Upper lobe of left lung (tissue), 6 donors: ENCODE data around the gene CCT2. TPM values are rescaled to one million over a fixed set of nuclear protein-coding genes. Genes with fewer than 3 reads are reported as not detected.
"Not testable (repeated sequence)": the region's sequence is repeated elsewhere in the genome, so short reads cannot be mapped to it uniquely, and the experiment has no call there.

ENCODE experiments used
- ATAC-seq, 2 donors: fragments of 200-7000 bp; cut with Tn5 transposase; one replicate each; pipeline ENCODE4 v1.9.1; 2022; ENCODE audit warnings: mild to moderate bottlenecking in 2 of 2, moderate library complexity in 2 of 2; ENCODE audit not compliant: low FRiP score in 2 of 2
- DNase-seq, 2 donors: peaks; one replicate each; pipeline ENCODE4 v3.0.0-alpha.2; 2019 to 2020
- H3K27ac ChIP-seq, 4 donors: fragments of 200-600 bp; sonication (generic); one replicate each; pipeline ENCODE4 v1.5.1; 2016 to 2019
- H3K27me3 ChIP-seq, 4 donors: fragments of 200-600 bp; sonication (generic); one replicate each; pipeline ENCODE4 v1.5.1; 2017 to 2019
- H3K36me3 ChIP-seq, 4 donors: fragments of 200-600 bp; sonication (generic); one replicate each; pipeline ENCODE4 v1.5.1; 2016 to 2019
- H3K4me1 ChIP-seq, 4 donors: fragments of 200-600 bp; sonication (generic); one replicate each; pipeline ENCODE4 v1.5.1; 2018 to 2019
- H3K4me3 ChIP-seq, 4 donors: fragments of 200-600 bp; sonication (generic); one replicate each; pipeline ENCODE4 v1.5.1; 2017 to 2019; ENCODE audit warnings: mild to moderate bottlenecking in 2 of 4, moderate library complexity in 1 of 4
- H3K9me3 ChIP-seq, 4 donors: fragments of 200-600 bp; sonication (generic); one replicate each; pipeline ENCODE4 v1.5.1; 2018 to 2019
- CTCF ChIP-seq, 6 experiments: fragments of 450-650 bp in 4 of 6; fragments of 200-600 bp in 2 of 6; sonication (generic) in 2 of 6; IDR thresholded peaks; one replicate each; pipeline ENCODE4 v1.5.1; 2016 to 2019; ENCODE audit warnings: antibody characterized with exemption in 6 of 6
- EP300 ChIP-seq, 4 donors: sonication (generic); formaldehyde crosslinking; IDR thresholded peaks; one replicate each; pipeline ENCODE4 v1.5.1; 2017; ENCODE audit warnings: antibody characterized with exemption in 4 of 4, control low read depth in 2 of 4
- POLR2A ChIP-seq, 4 donors: fragments of 450-650 bp; IDR thresholded peaks; one replicate each; pipeline ENCODE4 v1.5.1; 2016 to 2017; ENCODE audit warnings: antibody characterized with exemption in 4 of 4, mild to moderate bottlenecking in 2 of 4
- POLR2AphosphoS5 ChIP-seq, 2 donors: sonication (generic); formaldehyde crosslinking; IDR thresholded peaks; one replicate each; pipeline ENCODE4 v1.5.1; 2017; ENCODE audit warnings: antibody characterized with exemption in 2 of 2
- WGBS, 2 donors: methylation state at CpG; one replicate each; pipeline ENCODE4 v1.1.5; 2017 to 2018; 5-methylcytosine and 5-hydroxymethylcytosine counted together
- total RNA-seq, 6 donors: library from RNA; depleted of rRNA in 4 of 6; stranded (reverse); fragments of >200 nt in 4 of 6; gene quantifications; one replicate each; pipeline versions ENCODE4 v1.1.0 to v1.2.1, GENCODE V29; 2016 to 2021
- donor health status: DM: no; HTN: no; CAD: no; lungs with moderate emphysema.
- donor health status: DM: no; HTN: yes; CAD: no; lungs with severe emphysema.

CCT2 gene
- total RNA-seq, 6 donors from 2014 or later = 28.1 to 117 (median 91.0) TPM

GRCh38 chr12:69598174-69598753, 13.0 kb downstream of the CCT2 start:
- H3K4me3 ChIP-seq = no peak overlapping the region
- no peak for ATAC-seq
- WGBS, 2 donors = 69 to 71% methylated on average over 4 of the region's 4 CpGs

DNA sequence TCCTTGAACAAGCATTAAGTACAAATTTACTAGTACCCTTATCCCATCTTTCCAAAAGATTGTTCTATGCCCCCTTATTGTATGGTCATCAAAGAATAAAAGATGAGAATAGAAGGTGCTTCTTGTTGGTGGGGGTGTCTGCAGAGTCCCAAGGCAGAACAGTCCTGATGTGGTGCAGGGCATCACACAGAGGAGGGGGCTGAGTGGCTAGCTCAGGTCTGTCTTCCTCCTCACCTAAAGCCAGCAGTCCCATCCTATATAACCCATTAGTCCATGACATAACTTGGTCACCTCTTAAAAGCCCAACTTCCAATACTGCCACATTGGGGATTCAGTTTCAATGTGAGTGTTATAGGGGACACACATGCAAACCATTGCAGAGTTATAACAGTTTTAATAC, 15.5 kb downstream of the CCT2 start:
- Histone ChIP-seq H3K27me3 (no peaks in the 10 kb centered on the region), H3K27ac (no peak overlapping the region), H3K4me1 (no peaks in the 10 kb centered on the region), H3K9me3 (no peaks in the 10 kb centered on the region), H3K36me3 (peaks cover 29 to 74% (median 56%) of the 10 kb centered on the region in 4 donors), H3K4me3 (no peak overlapping the region)
- ATAC-seq (peak in 1 of 2 donors; percentile 55), DNase-seq (no peak)
- no peak for TF ChIP-seq CTCF (IDR thresholded peaks at IDR 0.05)
- no peak for TF ChIP-seq EP300 (IDR thresholded peaks at IDR 0.05)
- no peak for TF ChIP-seq POLR2A (IDR thresholded peaks at IDR 0.05)
- no peak for TF ChIP-seq POLR2AphosphoS5 (IDR thresholded peaks at IDR 0.05)

More at GRCh38 chr12:69598174-69598753, 13.0 kb downstream of the CCT2 start:
- TF ChIP-seq POLR2A (IDR thresholded peaks at IDR 0.05) (no peak), POLR2AphosphoS5 (IDR thresholded peaks at IDR 0.05) (no peak), CTCF (IDR thresholded peaks at IDR 0.05) (no peak), EP300 (IDR thresholded peaks at IDR 0.05) (no peak)
- DNase-seq = no peak
- Histone ChIP-seq H3K9me3 (no peaks in the 10 kb centered on the region), H3K4me1 (no peaks in the 10 kb centered on the region), H3K36me3 (peaks cover 40 to 100% (median 72%) of the 10 kb centered on the region in 4 donors), H3K27me3 (no peaks in the 10 kb centered on the region), H3K27ac (no peak overlapping the region)

GRCh38 chr12:69601962-69602685, 16.9 kb downstream of the CCT2 start:
- DNase-seq = no peak
- H3K36me3 ChIP-seq = peaks cover 27 to 61% (median 51%) of the 10 kb centered on the region in 4 donors
- no peaks in the 10 kb centered on the region for H3K27me3 ChIP-seq
- no peak for TF ChIP-seq CTCF (IDR thresholded peaks at IDR 0.05)
- no peak for TF ChIP-seq POLR2A (IDR thresholded peaks at IDR 0.05)
- TF ChIP-seq POLR2AphosphoS5 (IDR thresholded peaks at IDR 0.05) = no peak
- TF ChIP-seq EP300 (IDR thresholded peaks at IDR 0.05) = no peak
- no peaks in the 10 kb centered on the region for H3K9me3 ChIP-seq
- no peaks in the 10 kb centered on the region for H3K4me1 ChIP-seq
- no peak for ATAC-seq
- no peak overlapping the region for H3K4me3 ChIP-seq
- H3K27ac ChIP-seq = no peak overlapping the region
- 95 to 99% methylated on average over 6 of the region's 6 CpGs for WGBS, 2 donors

- no peak for TF ChIP-seq CTCF (IDR thresholded peaks at IDR 0.05)
- no peak for TF ChIP-seq POLR2A (IDR thresholded peaks at IDR 0.05)
- ATAC-seq (no peak), DNase-seq (no peak)
- no peak overlapping the region for H3K4me3 ChIP-seq
- H3K4me1 ChIP-seq = no peaks in the 10 kb centered on the region
- H3K9me3 ChIP-seq = no peaks in the 10 kb centered on the region
- peaks cover 25 to 53% (median 43%) of the 10 kb centered on the region in 4 donors for H3K36me3 ChIP-seq
- no peak overlapping the region for H3K27ac ChIP-seq
- no peaks in the 10 kb centered on the region for H3K27me3 ChIP-seq
These were observed 17.7 kb downstream of the CCT2 start for GRCh38 chr12:69602954-69603353.

DNA sequence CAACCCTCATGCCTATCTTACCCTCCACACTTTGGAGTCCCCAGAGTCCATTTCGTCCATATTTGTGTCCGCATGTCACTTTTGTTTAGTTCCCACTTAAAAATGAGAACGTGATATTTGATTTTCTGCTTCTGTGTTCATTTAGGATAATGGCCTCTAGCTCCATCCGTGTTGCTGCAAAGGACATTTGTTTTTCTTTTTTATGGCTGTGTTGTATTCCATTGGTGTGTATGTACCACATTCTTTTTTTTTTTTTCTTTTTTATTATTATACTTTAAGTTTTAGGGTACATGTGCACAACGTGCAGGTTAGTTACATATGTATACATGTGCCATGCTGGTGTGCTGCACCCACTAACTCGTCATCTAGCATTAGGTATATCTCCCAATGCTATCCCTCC, 18.3 kb downstream of the CCT2 start:
- WGBS, 2 donors = 98 to 99% methylated on average over 6 of the region's 6 CpGs
- not testable (repeated sequence) for H3K27me3 ChIP-seq, H3K4me1 ChIP-seq, H3K27ac ChIP-seq, DNase-seq, H3K4me3 ChIP-seq, ATAC-seq, H3K9me3 ChIP-seq
- H3K36me3 ChIP-seq = peaks cover 25 to 47% (median 37%) of the 10 kb centered on the region in 4 donors

- not testable (repeated sequence) for H3K9me3 ChIP-seq, H3K27me3 ChIP-seq, ATAC-seq, H3K4me1 ChIP-seq, H3K27ac ChIP-seq, DNase-seq, H3K4me3 ChIP-seq
- WGBS, 2 donors = 90% methylated on average over 2 to 3 of the region's 3 CpGs
- H3K36me3 ChIP-seq = peaks cover 21 to 40% (median 30%) of the 10 kb centered on the region in 4 donors
These were observed 19.0 kb downstream of the CCT2 start for GRCh38 chr12:69604275-69604674.
